OCI-LY3 (cell line): ENCODE measurements around the gene ENO3.

Experiments
- CTCF ChIP-seq: fragments of 200-600, 300-600 bp; sonication (generic); IDR thresholded peaks from 2 replicates; pipeline ENCODE4 v1.5.1; 2014; ENCODE audit warnings: antibody characterized with exemption, low read length, low read depth
- EZH2phosphoT487 ChIP-seq: fragments of 200-600 bp; shearing (Covaris generic); IDR thresholded peaks from 2 replicates; pipeline ENCODE4 v1.6.1; 2018; ENCODE audit warnings: antibody characterized with exemption, mixed run types, low read depth

- no peak for TF ChIP-seq CTCF
- no peak for TF ChIP-seq EZH2phosphoT487
These were observed 20.9 kb downstream of the ENO3 start for GRCh38 chr17:4971826-4972225.
